ENCODE data around the gene ZIC1. TPM values are rescaled to one million over a fixed set of nuclear protein-coding genes. Genes with fewer than 3 reads are reported as not detected.

The ZIC1 gene
- total RNA-seq, 3 donors from 2014 or later = 2.0 to 6.1 TPM; not detected in 1

DNA sequence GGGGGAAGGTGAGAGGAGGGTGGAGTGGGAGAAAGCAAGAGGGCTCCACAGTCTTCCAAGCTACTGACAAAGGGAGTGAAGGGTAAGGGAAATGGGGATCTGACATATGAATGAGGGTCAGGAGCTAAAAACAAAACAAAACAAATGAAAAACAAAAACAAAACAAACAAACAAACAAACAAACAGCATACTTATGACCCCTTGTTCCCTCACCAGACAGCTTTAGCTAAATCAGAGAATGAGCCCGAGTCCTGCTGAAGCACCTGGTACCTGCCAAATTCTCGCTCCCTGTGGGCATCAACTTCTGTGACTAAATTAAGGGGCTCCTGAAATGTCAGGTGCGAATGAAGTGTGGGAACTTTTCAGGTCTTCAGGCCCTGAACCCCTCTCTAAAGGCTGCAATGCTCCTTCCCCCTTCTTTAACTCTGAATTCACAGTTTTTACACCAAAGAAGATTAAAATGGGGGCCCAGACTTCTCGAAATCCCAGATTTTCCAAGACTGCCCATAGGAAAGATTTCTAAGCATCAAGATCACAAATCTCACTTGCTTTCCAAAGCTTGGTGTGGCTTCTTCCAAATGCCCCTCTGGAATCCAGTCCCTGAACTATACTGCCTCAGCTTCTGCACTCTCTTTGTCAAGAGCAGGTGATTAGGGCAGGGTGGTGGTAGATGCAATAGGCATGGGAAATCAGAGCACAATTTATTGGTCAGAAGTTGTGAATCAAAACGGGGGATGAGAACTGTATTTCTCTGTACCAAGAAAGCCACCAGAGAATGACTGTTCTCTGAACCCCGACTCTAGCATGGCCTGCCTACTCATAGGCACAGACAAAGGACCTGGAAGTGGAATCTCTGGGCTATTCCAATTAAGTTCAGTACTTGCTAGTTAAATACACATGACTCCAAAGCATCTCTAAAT is 43.7 kb upstream of the ZIC1 start:
- Histone ChIP-seq H3K27me3 (peaks cover 0 to 79% of the 10 kb centered on the region in 2 donors), H3K4me1 (no peaks in the 10 kb centered on the region), H3K9me3 (no peaks in the 10 kb centered on the region), H3K27ac (no peak overlapping the region), H3K36me3 (no peaks in the 10 kb centered on the region), H3K4me3 (no peak overlapping the region)
- no peak for DNase-seq (ENCODE audit: low spot score in 2 of 2)
- TF ChIP-seq POLR2A (IDR thresholded peaks at IDR 0.05) (no peak), POLR2AphosphoS5 (IDR thresholded peaks at IDR 0.05) (no peak)
- TF ChIP-seq, protein P1, sequence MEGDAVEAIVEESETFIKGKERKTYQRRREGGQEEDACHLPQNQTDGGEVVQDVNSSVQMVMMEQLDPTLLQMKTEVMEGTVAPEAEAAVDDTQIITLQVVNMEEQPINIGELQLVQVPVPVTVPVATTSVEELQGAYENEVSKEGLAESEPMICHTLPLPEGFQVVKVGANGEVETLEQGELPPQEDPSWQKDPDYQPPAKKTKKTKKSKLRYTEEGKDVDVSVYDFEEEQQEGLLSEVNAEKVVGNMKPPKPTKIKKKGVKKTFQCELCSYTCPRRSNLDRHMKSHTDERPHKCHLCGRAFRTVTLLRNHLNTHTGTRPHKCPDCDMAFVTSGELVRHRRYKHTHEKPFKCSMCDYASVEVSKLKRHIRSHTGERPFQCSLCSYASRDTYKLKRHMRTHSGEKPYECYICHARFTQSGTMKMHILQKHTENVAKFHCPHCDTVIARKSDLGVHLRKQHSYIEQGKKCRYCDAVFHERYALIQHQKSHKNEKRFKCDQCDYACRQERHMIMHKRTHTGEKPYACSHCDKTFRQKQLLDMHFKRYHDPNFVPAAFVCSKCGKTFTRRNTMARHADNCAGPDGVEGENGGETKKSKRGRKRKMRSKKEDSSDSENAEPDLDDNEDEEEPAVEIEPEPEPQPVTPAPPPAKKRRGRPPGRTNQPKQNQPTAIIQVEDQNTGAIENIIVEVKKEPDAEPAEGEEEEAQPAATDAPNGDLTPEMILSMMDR (IDR thresholded peaks at IDR 0.05) = no peak
- intact Hi-C loops (cut with DNase I; ENCODE audit: low total_unique reads) = no loop called here

DNA sequence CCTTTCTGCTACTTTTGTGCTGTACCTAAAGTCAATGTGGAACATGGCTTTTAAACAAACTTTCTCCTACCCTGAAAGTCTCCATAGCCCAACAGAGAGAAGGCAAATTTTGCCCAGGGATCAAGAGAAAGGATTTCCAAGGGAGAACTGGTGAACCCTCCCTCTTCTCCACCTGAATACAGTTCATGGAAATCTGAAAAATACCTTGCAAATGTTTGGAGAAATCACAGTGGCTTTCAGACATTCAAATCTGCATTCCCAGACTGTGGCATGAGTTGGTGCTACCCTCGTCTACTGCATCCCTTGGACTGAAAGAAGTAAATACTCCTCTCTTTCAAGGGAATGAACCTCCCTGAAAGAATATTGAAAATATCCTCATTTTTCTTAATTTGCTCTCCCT is 41.5 kb upstream of the ZIC1 start:
- Histone ChIP-seq H3K4me3 (no peak overlapping the region), H3K9me3 (no peaks in the 10 kb centered on the region), H3K27me3 (peaks cover 0 to 86% of the 10 kb centered on the region in 2 donors), H3K36me3 (no peaks in the 10 kb centered on the region), H3K27ac (no peak overlapping the region), H3K4me1 (no peaks in the 10 kb centered on the region)
- no peak for TF ChIP-seq POLR2AphosphoS5 (IDR thresholded peaks at IDR 0.05)
- TF ChIP-seq POLR2A (IDR thresholded peaks at IDR 0.05) = no peak
- TF ChIP-seq, protein P1 (IDR thresholded peaks at IDR 0.05) = no peak
- DNase-seq (ENCODE audit: low spot score in 2 of 2) = no peak
- intact Hi-C loops (cut with DNase I; ENCODE audit: low total_unique reads) = no loop called here

DNA sequence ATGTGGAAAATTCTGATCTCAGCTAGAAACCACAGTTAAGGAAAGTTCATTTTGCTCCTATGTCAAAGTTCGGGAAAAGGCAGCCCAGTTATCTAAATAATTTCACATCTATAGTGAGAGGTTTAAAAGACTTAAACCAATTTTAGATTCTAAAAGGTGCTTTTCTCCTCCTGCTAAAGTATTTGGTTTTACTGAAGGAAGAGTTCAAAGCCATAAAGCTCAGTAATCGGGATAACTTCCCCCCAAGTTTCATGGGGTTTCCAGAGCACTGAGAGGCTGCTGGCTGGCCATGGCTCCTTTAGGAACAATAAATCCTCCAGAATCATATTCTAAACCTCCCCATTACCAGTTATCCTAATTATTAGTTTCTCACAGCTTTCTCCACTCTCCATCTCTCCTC is 41.0 kb upstream of the ZIC1 start:
- no peak for TF ChIP-seq POLR2A (IDR thresholded peaks at IDR 0.05)
- TF ChIP-seq POLR2AphosphoS5 (IDR thresholded peaks at IDR 0.05) = no peak
- TF ChIP-seq, protein P1 (IDR thresholded peaks at IDR 0.05) = no peak
- no peaks in the 10 kb centered on the region for H3K36me3 ChIP-seq
- H3K9me3 ChIP-seq = no peaks in the 10 kb centered on the region
- H3K4me1 ChIP-seq = no peaks in the 10 kb centered on the region
- H3K27me3 ChIP-seq = peaks cover 0 to 91% of the 10 kb centered on the region in 2 donors
- H3K4me3 ChIP-seq = no peak overlapping the region
- H3K27ac ChIP-seq = no peak overlapping the region
- intact Hi-C loops (cut with DNase I; ENCODE audit: low total_unique reads) = no loop called here
- DNase-seq (ENCODE audit: low spot score in 2 of 2) = no peak

DNA sequence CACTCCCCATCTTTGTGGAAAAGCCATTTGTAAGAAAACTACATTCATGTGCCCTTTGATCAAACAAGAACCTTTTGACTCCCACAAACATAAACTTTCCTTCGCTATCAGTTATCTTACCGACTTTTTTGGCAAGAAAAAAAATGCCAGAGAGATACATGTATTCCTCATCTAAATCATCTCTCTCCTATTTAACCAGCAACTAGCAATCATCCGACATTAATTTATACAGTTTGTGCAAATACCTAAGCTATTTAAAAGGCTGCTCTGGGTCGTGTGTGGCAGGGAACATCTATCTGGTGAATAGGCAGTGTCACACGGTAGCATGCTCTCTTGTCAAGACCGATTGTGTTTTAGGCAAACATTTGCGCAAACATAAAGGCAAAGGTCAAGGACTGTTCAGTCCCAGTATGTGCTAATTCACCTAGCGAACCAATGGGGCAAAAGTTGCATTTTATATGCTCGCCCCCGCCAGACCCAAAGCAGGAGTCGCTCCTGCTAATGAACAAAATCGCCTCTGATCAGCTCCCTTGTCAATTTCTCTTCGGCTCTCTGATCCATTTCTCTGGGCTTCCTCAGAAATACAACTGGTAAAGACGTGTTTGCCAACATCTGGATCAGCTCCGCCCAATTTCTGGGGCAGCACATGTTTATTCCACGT is 40.5 kb upstream of the ZIC1 start:
- Histone ChIP-seq H3K27ac (no peak overlapping the region), H3K4me3 (no peak overlapping the region), H3K9me3 (no peaks in the 10 kb centered on the region), H3K27me3 (peaks cover 0 to 95% of the 10 kb centered on the region in 2 donors), H3K36me3 (no peaks in the 10 kb centered on the region), H3K4me1 (no peaks in the 10 kb centered on the region)
- intact Hi-C loops (cut with DNase I; ENCODE audit: low total_unique reads) = no loop called here
- no peak for DNase-seq (ENCODE audit: low spot score in 2 of 2)
- TF ChIP-seq, protein P1 (IDR thresholded peaks at IDR 0.05) = no peak
- TF ChIP-seq POLR2A (IDR thresholded peaks at IDR 0.05) = no peak
- TF ChIP-seq POLR2AphosphoS5 (IDR thresholded peaks at IDR 0.05) = no peak

DNA sequence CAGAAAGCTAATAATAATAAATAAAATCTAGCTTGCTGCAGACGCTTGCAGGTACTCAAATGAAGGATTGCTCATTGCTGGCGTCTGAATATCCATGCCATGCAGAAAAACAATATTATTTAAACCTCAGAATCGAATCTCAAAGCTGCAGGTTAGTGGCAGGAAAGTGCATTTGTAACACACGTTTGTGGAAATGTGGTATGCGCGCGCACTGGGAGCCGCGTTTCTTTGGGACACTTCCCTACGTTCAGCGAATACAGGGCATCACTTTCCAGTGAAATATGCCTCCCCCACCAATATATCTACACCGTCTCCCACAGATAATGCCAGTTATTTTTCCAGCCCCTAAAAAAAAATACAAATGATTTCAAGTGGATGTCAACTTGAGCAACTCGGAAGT is 39.9 kb upstream of the ZIC1 start:
- Histone ChIP-seq H3K4me3 (no peak overlapping the region), H3K9me3 (no peaks in the 10 kb centered on the region), H3K27ac (no peak overlapping the region), H3K36me3 (no peaks in the 10 kb centered on the region), H3K4me1 (no peaks in the 10 kb centered on the region), H3K27me3 (peaks cover 0 to 95% of the 10 kb centered on the region in 2 donors)
- intact Hi-C loops (cut with DNase I; ENCODE audit: low total_unique reads) = no loop called here
- TF ChIP-seq POLR2A (IDR thresholded peaks at IDR 0.05) = no peak
- TF ChIP-seq, protein P1 (IDR thresholded peaks at IDR 0.05) = no peak
- TF ChIP-seq POLR2AphosphoS5 (IDR thresholded peaks at IDR 0.05) = no peak
- no peak for DNase-seq (ENCODE audit: low spot score in 2 of 2)

Measured in breast epithelium (tissue), 4 donors.